ENCODE data around the gene ZG16.

GRCh38 chr16:29805232-29806098, 27.4 kb downstream of the ZG16 start:
- TF ChIP-seq, protein P1, sequence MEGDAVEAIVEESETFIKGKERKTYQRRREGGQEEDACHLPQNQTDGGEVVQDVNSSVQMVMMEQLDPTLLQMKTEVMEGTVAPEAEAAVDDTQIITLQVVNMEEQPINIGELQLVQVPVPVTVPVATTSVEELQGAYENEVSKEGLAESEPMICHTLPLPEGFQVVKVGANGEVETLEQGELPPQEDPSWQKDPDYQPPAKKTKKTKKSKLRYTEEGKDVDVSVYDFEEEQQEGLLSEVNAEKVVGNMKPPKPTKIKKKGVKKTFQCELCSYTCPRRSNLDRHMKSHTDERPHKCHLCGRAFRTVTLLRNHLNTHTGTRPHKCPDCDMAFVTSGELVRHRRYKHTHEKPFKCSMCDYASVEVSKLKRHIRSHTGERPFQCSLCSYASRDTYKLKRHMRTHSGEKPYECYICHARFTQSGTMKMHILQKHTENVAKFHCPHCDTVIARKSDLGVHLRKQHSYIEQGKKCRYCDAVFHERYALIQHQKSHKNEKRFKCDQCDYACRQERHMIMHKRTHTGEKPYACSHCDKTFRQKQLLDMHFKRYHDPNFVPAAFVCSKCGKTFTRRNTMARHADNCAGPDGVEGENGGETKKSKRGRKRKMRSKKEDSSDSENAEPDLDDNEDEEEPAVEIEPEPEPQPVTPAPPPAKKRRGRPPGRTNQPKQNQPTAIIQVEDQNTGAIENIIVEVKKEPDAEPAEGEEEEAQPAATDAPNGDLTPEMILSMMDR (IDR thresholded peaks at IDR 0.05; ENCODE audit: low read length): no peak
- TF ChIP-seq EZH2 (optimal IDR thresholded peaks at IDR 0.05; ENCODE audit: low read depth, low read length) (no peak), EZH2phosphoT487 (IDR thresholded peaks at IDR 0.05; ENCODE audit: low read length) (no peak)

Measured in MM.1S (cell line).